HG03025 (cell line): ENCODE measurements around the gene RPRD1B.
"Not testable (repeated sequence)": the region's sequence is repeated elsewhere in the genome, so short reads cannot be mapped to it uniquely, and the experiment has no call there.

ENCODE experiments used
- ATAC-seq: cut with Tn5 transposase; IDR thresholded peaks from one replicate; pipeline ENCODE4 v1.9.1; 2021; ENCODE audit warnings: mild to moderate bottlenecking, moderate library complexity; ENCODE audit not compliant: unreplicated experiment, low FRiP score

The RPRD1B gene

DNA sequence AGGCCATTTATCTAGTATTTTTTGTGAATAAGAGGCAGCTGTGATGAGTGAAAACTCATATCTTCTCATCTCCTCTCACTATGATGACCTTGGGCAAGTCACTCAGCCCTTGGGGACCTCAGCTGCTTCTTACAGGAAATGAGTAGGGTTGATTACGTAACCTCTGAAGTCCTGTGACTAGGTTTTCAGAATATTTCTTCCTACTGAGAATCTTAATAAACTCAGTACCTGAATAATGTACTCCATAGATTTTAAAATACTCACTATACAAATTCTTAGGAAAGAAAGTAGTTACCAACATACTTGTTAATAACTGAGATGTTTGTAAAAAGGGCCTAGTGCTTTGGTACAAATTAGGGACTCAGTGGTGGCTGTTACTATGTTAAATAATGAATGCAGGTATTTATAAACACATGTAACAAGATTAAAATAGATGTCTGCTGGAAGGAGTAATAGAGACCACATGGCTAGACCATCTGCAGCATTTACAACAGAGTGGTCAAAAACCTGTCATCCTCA lies 60.9 kb downstream of the RPRD1B start:
- ATAC-seq: no peak

DNA sequence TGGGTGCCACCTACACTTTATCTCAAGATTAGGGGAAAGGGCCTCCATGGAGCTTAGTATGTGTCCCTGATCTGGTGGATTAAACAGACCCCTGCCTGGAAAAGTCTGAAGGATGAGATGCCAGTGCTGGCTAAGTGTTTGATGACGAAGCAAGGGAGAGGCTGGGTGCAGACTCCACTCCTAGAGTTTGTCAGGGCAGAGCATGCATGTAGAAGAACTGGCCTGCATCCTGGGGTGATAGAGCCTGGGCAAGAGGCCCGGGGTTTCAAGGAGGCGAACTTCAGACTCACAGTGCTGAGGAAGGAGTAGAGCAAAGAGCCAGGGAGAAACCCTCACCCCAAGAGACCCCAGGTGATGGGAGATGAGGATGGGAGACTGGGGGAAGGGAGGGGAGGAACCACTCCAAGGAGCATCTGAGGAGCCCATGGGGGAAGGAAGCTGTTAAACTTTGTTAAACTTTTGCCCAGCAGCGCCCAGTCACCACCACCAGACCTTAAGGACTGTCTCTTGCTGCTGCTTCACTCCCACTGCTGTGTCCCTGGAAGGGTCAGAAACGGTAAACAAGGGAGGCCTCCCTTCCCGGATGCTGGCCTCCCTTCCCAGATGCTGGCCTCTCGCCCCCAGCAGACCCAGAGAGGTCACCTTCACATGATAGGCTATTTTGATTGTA lies 61.6 kb downstream of the RPRD1B start:
- no peak for ATAC-seq

DNA sequence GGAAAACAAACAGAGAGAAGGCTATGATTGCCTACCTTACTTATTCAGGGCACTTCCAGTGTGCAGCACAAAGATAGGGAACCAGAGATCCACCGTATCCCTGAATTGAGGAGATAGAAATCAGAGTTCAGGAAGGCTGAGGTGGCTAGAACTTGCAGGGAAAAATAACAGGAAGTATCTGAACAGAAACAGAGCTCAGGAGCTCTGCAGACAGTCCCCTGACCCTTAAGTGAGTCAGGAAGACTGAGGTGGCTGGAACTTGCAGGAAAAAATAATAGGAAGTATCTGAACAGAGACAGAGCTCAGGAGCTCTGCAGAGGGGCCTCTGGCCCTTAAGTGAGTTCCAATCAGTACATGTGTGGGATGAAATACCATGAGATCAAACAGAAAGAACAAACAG lies 65.4 kb downstream of the RPRD1B start:
- no peak for ATAC-seq

DNA sequence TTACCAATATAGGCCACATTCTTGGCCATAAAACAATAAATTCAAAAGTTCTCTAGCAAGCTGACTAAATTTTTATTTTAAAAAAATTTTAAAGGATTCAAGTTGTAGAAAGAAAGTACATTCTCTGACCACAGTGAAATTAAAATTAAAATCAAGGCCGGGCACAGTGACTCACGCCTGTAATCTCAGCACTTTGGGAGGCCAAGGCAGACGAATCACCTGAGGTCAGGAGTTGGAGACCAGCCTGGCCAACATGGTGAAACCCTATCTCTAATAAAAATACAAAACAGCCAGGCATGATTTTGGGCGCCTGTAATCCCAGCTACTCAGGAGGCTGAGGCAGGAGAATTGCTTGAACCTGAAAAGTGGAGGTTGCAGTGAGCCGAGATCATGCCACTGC lies 68.7 kb downstream of the RPRD1B start:
- ATAC-seq: not testable (repeated sequence)

DNA sequence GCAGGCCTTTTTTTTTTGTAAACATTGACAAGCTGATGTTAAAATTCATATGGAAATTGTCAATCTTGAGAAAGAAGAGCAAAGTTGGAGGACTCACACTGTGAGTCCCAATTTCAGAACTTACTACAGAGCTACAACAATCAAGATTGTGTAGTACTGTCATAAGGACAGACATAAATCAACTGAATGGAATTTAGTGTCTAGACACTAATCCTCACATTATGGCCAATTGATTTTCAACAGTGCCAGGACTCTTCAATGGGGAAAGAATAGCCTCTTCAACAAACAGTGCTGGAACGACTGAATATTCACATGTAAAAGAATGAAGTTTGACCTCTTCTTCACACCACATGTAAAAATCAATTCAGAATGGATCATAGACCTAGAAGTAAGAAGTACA lies 70.7 kb downstream of the RPRD1B start:
- no peak for ATAC-seq

DNA sequence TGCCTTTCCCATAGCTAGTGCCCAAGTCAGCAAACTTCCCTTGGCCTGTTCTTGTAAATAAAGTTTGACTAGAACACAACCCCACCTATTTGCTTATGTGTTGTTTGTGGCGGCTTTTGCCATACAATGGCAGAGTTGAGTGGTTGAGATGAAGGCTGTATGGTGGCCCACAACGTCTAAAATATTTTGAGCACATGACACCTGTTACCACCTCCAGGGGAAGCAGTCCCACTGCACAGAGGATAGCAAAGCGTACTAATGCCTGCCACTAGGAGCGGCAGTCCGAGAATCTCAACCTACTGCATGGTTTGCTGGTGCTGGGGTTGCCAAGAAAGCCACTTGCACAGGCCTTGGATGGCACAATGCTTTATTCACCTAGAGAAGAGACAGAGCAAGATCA lies 72.9 kb downstream of the RPRD1B start:
- ATAC-seq: no peak

DNA sequence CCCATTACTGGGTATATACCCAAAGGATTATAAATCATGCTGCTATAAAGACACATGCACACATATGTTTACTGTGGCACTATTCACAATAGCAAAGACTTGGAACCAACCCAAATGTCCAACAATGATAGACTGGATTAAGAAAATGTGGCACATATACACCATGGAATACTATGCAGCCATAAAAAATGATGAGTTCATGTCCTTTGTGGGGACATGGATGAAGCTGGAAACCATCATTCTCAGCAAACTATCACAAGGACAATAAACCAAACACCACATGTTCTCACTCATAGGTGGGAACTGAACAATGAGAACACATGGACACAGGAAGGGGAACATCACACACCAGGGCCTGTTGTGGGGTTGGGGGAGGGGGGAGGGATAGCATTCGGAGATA lies 73.8 kb downstream of the RPRD1B start:
- ATAC-seq: not testable (repeated sequence)

DNA sequence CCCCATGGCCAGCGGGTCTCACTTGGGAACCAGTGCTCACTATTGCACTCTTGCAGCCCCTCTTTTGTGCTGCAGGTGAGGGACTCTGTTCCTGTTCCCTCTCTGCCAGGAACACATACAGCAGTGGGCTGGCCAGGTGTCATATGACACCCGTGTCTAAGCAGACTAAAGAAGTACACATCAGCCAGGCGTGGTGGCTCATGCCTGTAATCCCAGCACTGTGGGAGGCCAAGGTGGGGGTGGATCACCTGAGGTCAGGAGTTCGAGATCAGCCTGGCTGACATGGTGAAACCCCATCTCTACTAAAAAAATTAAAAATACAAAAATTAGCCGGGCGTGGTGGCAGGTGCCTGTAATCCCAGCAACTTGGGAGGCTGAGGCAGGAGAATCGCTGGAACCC lies 74.4 kb downstream of the RPRD1B start:
- ATAC-seq: not testable (repeated sequence)

DNA sequence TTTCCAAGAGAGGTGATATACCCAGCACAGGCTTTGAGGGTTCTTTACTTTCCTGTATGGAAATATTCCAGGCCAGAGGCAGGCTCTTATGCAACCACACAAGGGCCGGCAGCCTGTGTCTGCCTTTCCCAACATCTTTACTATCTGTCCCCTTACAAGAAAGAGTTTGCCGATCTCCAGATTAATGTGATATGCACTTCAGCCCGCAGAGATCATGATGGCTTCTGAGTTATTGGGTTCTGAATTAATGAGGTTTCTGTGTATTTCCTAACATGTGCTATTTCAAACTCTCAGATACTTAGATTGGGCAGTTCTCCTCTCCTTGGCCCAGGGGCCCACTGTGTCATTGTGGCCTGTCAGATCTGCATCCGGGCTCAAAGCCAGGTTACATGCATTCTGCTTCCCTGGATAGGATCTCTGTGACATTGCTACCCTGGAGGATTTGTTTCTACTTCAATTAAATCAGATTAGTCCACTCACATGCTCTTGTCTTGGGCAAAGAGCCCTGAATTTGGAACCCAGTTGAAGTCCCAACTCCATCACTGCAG lies 75.0 kb downstream of the RPRD1B start:
- ATAC-seq: no peak

DNA sequence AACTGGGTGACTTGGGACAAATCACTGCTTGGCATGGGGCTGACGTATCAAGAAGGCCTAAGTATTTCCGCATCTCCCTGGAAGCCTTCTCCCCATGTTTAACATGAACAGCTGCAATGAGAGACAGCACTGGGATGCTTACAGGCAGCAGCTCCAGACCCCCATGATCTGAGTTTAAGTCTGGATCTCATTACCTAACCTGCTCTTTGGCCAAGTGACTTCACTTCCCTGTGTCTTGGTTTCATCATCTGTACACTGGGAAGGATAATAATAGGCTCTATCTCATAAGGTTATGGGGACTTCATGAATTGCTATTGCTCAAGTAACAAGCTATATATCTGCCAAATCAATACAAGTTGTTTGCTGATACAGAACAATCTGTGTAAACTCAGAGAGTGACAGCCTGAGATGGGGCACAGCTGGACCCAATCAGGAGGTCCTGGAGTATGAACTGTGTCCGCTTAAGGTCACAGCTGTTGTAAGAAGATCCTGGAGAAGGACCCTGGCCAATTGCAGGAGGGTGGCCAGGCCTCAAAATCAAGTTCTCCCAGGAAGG lies 75.5 kb downstream of the RPRD1B start:
- no peak for ATAC-seq

DNA sequence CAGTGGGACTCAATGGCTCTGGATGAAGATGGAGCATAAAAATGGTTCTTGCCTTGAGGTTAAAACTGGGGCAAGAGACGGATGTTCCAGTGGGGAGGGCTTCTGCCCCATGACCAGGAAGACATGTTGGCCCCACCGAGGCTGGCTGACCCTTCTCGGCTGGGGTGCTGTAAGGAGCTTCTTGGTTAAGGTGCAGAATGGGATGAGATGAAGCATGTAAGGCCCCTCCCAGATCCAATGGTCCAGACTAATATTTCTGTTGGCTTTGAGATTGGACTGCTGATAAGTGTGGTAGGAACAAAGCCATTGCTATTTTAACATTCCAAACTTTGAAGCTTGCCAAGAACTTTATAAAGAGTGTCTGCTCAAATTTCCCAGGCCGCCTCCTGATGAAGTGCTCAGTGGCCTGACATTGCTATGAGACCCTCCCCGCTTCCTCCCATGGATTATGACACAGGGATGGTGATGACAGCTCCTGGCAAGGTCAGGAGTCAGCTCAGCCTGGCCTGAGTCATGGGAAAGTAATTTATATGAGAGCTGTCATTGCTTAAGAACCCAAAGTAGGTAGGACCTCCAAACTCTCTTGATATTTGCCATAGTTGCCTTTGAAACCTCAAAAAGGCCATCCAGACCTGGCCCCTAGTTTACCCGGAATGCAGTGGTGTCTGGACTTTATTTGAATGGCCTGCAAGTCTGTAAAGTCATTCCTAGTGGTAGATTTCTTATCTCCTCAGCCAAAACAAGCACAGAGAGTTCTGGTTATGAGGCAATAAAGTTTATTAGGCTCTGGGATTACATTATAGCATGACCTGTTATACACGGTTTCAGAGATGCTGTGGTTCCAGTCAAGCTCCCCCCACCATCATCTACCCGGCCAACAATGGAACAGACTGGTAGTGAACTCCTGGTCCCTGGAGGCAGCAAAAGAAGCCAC lies 76.3 kb downstream of the RPRD1B start:
- no peak for ATAC-seq

DNA sequence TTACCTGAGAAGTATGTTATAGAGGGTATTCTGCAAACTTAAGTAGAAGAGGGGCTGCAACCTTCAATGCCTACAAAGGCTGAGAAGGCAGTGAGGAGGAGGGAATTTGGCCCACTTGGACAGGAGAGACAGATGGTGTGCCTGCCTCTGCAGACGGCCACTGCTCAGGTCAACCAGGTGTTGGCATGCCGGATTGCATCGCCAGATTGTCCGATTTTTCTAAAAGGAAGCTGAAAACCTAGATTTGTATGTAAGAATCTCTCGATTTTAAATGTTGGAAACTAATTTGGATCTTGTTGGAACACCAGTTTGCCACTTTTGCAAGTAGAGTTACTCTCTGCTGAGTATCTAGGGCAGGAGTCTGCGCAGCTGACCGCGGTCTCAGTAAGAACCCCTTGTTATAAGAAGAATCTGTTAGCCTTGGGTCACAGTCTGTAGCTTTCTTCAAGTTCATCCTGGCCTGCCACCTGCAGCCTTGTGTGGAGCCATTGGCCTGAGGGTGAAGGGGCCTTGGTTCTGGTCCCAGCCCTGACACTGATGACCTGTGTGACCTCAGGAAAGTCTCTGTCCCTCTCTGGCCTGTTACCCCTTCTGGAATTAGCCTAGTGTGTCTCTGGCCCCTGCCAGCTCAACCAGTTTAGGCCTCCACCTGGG lies 77.1 kb downstream of the RPRD1B start:
- ATAC-seq: no peak

DNA sequence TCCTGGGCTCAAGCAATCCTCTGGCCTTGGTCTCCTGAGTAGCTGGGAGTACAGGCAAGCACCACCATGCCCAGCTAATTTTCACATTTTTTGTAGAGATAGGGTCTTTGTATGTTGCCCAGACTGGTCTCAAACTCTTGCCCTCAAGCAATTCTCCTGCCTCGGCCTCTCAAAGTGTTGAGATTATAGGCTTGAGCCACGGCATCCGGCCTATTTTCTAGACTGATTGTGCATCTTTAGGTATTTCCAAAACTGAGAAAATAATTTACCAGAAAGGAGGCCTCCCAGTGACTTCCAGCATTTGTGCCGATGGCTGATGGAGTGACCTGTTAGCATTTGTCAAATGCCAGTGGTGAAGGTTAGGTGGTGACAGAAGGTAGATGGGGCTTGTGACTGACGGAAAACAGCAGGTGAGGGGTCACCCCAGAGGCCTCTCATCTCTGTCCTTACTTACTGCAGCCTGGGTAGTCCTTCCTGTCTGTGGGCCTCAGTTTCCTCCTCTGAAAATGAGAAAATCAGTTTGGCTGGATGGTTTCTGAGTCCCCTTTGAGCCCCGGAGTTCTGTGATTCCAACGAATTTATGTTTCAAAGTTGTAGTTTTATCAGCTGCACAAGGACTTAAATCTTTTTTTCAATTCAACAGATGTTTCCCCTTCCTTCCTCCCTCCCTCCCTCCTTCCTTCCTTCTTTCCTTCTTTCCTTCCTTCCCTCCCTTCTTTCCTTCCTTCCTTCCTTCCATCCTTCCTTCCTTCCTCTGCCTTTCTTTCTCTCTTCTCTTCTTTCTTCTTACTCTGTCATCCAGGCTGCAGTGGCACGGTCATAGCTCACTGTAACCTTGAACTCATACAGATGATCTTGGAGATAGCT lies 78.1 kb downstream of the RPRD1B start:
- no peak for ATAC-seq

DNA sequence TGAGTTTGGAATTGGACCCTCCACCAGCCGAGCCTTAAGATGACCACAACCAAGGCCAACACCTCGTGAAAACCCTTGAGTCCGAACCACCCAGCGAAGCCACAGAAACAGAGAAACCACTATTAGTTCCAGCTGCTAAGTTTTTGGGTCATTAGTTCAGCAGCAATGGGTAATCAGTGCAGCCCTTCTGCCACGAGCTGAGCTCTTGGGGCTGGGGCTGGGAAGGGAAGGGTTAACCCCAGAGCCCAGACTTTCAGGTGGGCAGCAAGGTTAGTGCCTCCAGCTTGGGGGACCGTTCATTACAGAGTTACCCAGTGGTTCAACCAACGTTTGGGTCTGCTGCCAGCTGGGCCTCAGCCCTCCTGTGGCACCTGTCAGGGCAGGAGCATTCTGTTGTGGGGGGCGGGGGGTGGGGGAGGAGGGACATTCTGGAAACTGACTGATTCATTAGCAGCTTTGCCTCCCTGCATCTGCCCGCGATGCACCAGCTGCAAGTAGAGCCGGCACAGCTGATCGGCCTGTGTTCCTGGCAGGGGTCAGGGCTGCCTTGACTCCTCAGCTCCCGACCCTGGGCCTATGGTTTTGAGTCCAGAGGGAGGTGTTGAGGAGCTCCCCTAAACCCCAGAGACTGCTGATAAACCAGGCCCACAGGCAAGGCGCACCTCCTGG lies 78.8 kb downstream of the RPRD1B start:
- no peak for ATAC-seq

DNA sequence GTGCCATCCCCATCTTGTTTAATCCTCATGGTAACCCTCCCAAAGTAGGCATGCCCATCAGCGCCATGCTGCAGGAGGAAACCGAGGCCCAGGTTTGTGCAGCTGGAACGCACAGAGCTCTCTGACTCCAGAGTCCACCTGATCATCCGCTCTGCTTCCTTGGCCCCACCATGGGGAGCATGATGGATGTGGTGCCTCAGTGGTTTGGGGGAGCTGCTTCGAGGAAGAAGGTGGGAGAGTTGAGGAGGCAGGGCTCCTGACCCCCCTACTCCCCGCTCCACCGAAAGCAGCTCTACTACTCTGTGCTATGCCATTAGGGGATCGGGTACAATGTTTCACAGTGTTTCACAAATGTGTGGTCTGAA lies 79.4 kb downstream of the RPRD1B start:
- no peak for ATAC-seq

DNA sequence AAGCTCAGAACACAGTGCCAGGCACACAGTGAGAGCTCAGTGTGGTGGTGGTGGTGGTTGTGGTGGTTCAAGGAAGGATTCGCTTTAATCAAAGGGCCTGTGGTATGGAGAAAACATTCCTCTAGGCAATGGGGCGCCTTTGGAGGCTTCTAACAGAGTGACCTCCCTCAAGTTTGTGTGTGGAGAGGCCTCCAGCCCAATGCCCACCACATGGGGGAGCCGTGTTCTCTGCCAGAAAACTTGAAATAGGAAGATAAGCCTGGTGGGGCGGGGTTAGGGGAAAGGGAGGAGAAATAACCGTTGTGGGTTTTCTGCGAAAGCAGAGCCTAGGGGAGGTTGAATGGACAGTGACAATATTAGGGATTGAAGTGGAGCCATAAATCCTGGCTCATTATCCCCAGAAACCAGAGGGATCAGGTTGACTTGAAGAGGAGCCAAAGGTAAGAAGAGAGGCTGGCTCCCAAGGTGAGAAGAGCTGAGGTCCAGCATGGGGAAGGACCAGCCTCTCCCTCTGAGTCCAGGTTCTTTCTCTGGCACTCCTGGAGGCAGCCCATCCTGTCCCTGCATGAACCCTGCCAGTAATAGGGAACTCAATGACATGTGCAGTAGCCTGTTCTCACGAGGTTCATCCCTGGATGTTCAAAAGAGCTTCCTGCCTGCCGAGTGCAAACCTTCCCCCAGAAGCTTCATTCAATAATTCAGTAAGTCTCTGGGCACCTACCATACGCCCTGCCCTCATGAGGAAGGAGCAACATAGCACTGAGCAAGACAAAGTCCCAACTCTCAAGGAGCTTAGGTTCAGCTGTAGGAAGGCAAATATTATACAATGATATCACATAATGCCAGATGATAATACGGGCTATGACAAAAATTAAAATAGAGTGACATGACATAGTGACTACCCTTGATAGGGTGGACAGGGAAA lies 80.1 kb downstream of the RPRD1B start:
- ATAC-seq: no peak

DNA sequence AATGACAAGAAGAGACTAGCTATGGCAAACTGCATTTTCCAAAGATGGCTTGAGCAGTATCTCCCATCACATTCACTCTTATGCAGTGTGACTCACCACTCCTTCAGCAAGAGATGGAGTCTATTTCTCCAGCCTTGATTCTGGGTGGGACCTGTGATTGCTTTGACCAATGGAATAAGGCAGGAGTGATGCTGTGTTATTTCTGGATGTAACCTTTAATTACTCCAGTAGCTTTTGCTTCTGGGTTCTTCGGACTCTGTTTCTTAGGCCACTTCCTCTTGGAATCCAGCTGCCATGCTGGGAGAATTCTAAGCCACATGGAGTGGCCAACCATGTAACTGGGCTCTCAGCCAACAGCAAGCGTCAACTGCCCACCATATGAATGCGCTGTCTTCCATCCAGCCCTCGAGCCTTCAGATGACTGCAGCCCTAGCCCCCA lies 80.8 kb downstream of the RPRD1B start:
- ATAC-seq: no peak

DNA sequence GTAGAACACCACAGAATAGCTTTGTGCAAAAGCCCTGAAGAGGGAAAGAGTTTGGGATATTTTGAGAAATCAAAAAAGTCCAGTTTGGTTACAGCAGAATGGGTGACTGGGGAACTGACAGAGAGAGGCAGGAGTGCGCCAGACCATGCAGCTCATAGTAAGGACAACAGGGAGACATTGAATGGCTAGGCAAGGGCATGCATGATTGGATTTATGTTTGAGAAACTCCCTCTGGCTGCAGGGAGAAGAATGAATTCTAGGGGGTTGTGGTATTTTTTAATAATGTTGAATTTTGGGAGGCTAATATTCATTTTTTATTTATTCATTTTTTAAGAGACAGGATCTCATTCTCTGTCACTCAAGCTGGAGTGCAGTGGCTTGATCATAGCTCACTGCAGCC lies 81.7 kb downstream of the RPRD1B start:
- ATAC-seq: no peak
